ENCODE data around the gene ABCA7.
"Not testable (repeated sequence)": the region's sequence is repeated elsewhere in the genome, so short reads cannot be mapped to it uniquely, and the experiment has no call there.

Gene ABCA7

GRCh38 chr19:1018393-1018792 is 21.5 kb upstream of the ABCA7 start:
- DNase-seq (ENCODE audit: low read depth) = no peak
- no peak overlapping the region for H3K4me3 ChIP-seq (replicated peaks; ENCODE audit: low read depth, low read length)
- TF ChIP-seq CTCF (IDR thresholded peaks at IDR 0.05; ENCODE audit: low read length, missing control alignments) = no peak

GRCh38 chr19:1018932-1019615 is 20.8 kb upstream of the ABCA7 start:
- H3K4me3 ChIP-seq (replicated peaks; ENCODE audit: low read depth, low read length) = peak overlapping the region; percentile 90
- no peak for DNase-seq (ENCODE audit: low read depth)
- no peak for TF ChIP-seq CTCF (IDR thresholded peaks at IDR 0.05; ENCODE audit: low read length, missing control alignments)

- DNase-seq (ENCODE audit: low read depth) = no peak
- no peak for TF ChIP-seq CTCF (IDR thresholded peaks at IDR 0.05; ENCODE audit: low read length, missing control alignments)
- peak overlapping the region; percentile 90 for H3K4me3 ChIP-seq (replicated peaks; ENCODE audit: low read depth, low read length)
Measured at GRCh38 chr19:1019616-1019961, 20.3 kb upstream of the ABCA7 start.

- H3K4me3 ChIP-seq (replicated peaks; ENCODE audit: low read depth, low read length) = peak overlapping the region; percentile 90
- no peak for DNase-seq (ENCODE audit: low read depth)
- no peak for TF ChIP-seq CTCF (IDR thresholded peaks at IDR 0.05; ENCODE audit: low read length, missing control alignments)
Measured at GRCh38 chr19:1019980-1020867, 19.7 kb upstream of the ABCA7 start.

- H3K4me3 ChIP-seq (replicated peaks; ENCODE audit: low read depth, low read length) = peak within 1 kb of the TSS; percentile 90
- no peak for TF ChIP-seq CTCF (IDR thresholded peaks at IDR 0.05; ENCODE audit: low read length, missing control alignments)
- peak; percentile 98 for DNase-seq (ENCODE audit: low read depth)
Measured at GRCh38 chr19:1020868-1021425, 19.0 kb upstream of the ABCA7 start, which contains the start of gene TMEM259. Gene TMEM259, minus strand, starts transcription at chr19:1021123. Its CDS starts 127 bp downstream, at chr19:1020996.

GRCh38 chr19:1023883-1024188 is 16.1 kb upstream of the ABCA7 start:
- not testable (repeated sequence) for H3K4me3 ChIP-seq (replicated peaks; ENCODE audit: low read depth, low read length); DNase-seq (ENCODE audit: low read depth)

- not testable (repeated sequence) for DNase-seq (ENCODE audit: low read depth); H3K4me3 ChIP-seq (replicated peaks; ENCODE audit: low read depth, low read length)
Measured at GRCh38 chr19:1025080-1025479, 14.8 kb upstream of the ABCA7 start.
